Measurements from ENCODE around the gene PAGE1.

DNA sequence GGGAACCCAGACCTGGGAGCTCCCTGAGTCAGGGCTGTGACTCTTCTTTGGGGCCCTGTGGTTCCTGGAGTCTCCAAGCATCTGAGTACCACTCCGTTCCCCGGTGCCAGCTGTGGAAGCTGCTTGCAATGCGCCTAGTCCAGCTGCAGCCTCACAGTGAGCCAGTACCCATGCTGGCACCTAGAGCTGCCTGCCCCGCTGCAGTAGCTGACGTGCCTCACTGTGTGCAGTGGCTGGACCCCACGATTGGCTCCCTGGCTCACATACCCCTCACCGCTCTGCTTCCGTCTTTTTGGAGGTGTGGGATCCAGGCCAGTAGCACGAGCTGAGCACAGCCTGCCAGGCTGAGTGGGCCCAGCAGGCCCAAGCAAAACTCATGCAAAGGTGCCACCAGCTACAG, 32.1 kb upstream of the PAGE1 start:
- no peak for TF ChIP-seq CTCF (IDR thresholded peaks at IDR 0.05)
- TF ChIP-seq POLR2A (IDR thresholded peaks at IDR 0.05) = no peak

Measured in testis (tissue), 2 donors.